Stomach smooth muscle (tissue), 2 donors: Measurements from ENCODE around the gene KCNJ6.
A peak's percentile ranks its signal among the peaks of the same experiment; 100 is the strongest.

Experiments
- H3K27ac ChIP-seq: one replicate; pipeline ENCODE4 v1.7.0; 2013; ENCODE audit warnings: mild to moderate bottlenecking, low read length, inconsistent platforms
- H3K27me3 ChIP-seq, 2 donors: one replicate each; pipeline ENCODE4 v1.7.0; 2013; ENCODE audit warnings: low read length in 2 of 2; ENCODE audit not compliant: insufficient read depth in 2 of 2, control insufficient read depth in 1 of 2
- H3K36me3 ChIP-seq, 2 donors: one replicate each; pipeline ENCODE4 v1.7.0; 2013; ENCODE audit warnings: low read length in 2 of 2; ENCODE audit not compliant: control insufficient read depth in 2 of 2, insufficient read depth in 2 of 2
- H3K4me1 ChIP-seq: one replicate; pipeline ENCODE4 v1.7.0; 2013; ENCODE audit warnings: low read length; ENCODE audit not compliant: control insufficient read depth, insufficient read depth
- H3K4me3 ChIP-seq, 2 donors: one replicate each; pipeline ENCODE4 v1.7.0; 2013; ENCODE audit warnings: low read length in 2 of 2
- H3K9ac ChIP-seq, 2 donors: one replicate each; pipeline ENCODE4 v1.7.0; 2013; ENCODE audit warnings: low read length in 2 of 2, mild to moderate bottlenecking in 1 of 2
- H3K9me3 ChIP-seq, 2 donors: one replicate each; pipeline ENCODE4 v1.7.0; 2013; ENCODE audit warnings: low read length in 2 of 2; ENCODE audit not compliant: control insufficient read depth in 2 of 2
- donor health status: healthy.
- donor health status: Pancreatic carcinoma.

Gene KCNJ6

GRCh38 chr21:37916310-37917051 lies at the start of gene KCNJ6:
TSS of gene KCNJ6 (minus strand) at chr21:37916457. CDS start at chr21:37840682, 75,775 bp downstream.
- Histone ChIP-seq H3K36me3 (no peaks in the 10 kb centered on the region), H3K27me3 (peaks cover 38 to 39% of the 10 kb centered on the region in 2 donors), H3K4me3 (peak within 1 kb of the TSS; percentile 11 to 16), H3K27ac (no peak within 1 kb of the TSS), H3K4me1 (peaks cover 9% of the 10 kb centered on the region), H3K9me3 (no peaks in the 10 kb centered on the region), H3K9ac (no peak within 1 kb of the TSS)

GRCh38 chr21:37965088-37965805 lies 49.0 kb upstream of the KCNJ6 start:
- Histone ChIP-seq H3K27me3 (peaks cover 0 to 4% of the 10 kb centered on the region in 2 donors), H3K9ac (no peak overlapping the region)

GRCh38 chr21:37958537-37958936 lies 42.3 kb upstream of the KCNJ6 start:
- no peak overlapping the region for H3K9ac ChIP-seq
- no peak overlapping the region for H3K4me3 ChIP-seq
- H3K27ac ChIP-seq: no peak overlapping the region
- H3K9me3 ChIP-seq: peaks cover 0 to 4% of the 10 kb centered on the region in 2 donors
- no peaks in the 10 kb centered on the region for H3K27me3 ChIP-seq
- no peaks in the 10 kb centered on the region for H3K36me3 ChIP-seq
- H3K4me1 ChIP-seq: no peaks in the 10 kb centered on the region

More at GRCh38 chr21:37965088-37965805, 49.0 kb upstream of the KCNJ6 start:
- no peaks in the 10 kb centered on the region for H3K36me3 ChIP-seq
- no peaks in the 10 kb centered on the region for H3K9me3 ChIP-seq
- H3K4me1 ChIP-seq: no peaks in the 10 kb centered on the region
- no peak overlapping the region for H3K4me3 ChIP-seq
- no peak overlapping the region for H3K27ac ChIP-seq

- H3K4me1 ChIP-seq: no peaks in the 10 kb centered on the region
- no peaks in the 10 kb centered on the region for H3K27me3 ChIP-seq
- H3K4me3 ChIP-seq: no peak overlapping the region
- H3K27ac ChIP-seq: no peak overlapping the region
- no peak overlapping the region for H3K9ac ChIP-seq
- no peaks in the 10 kb centered on the region for H3K36me3 ChIP-seq
- peaks cover 0 to 4% of the 10 kb centered on the region in 2 donors for H3K9me3 ChIP-seq
These were observed 40.5 kb upstream of the KCNJ6 start for GRCh38 chr21:37956772-37957171.

- Histone ChIP-seq H3K36me3 (no peaks in the 10 kb centered on the region), H3K9me3 (no peaks in the 10 kb centered on the region), H3K9ac (no peak overlapping the region), H3K27ac (no peak overlapping the region), H3K4me3 (no peak overlapping the region), H3K4me1 (no peaks in the 10 kb centered on the region), H3K27me3 (peaks cover 0 to 2% of the 10 kb centered on the region in 2 donors)
These were observed 28.8 kb upstream of the KCNJ6 start for GRCh38 chr21:37945036-37945435.

GRCh38 chr21:37944496-37944895 lies 28.2 kb upstream of the KCNJ6 start:
- Histone ChIP-seq H3K9ac (no peak overlapping the region), H3K36me3 (no peaks in the 10 kb centered on the region), H3K9me3 (no peaks in the 10 kb centered on the region), H3K27me3 (peaks cover 0 to 2% of the 10 kb centered on the region in 2 donors), H3K27ac (no peak overlapping the region), H3K4me3 (no peak overlapping the region), H3K4me1 (no peaks in the 10 kb centered on the region)

GRCh38 chr21:37940691-37941090 lies 24.4 kb upstream of the KCNJ6 start:
- Histone ChIP-seq H3K36me3 (no peaks in the 10 kb centered on the region), H3K4me3 (no peak overlapping the region), H3K9me3 (no peaks in the 10 kb centered on the region), H3K9ac (no peak overlapping the region), H3K4me1 (no peaks in the 10 kb centered on the region), H3K27ac (no peak overlapping the region), H3K27me3 (no peaks in the 10 kb centered on the region)

GRCh38 chr21:37939838-37940237 lies 23.6 kb upstream of the KCNJ6 start:
- no peaks in the 10 kb centered on the region for H3K9me3 ChIP-seq
- no peaks in the 10 kb centered on the region for H3K36me3 ChIP-seq
- H3K4me1 ChIP-seq: no peaks in the 10 kb centered on the region
- no peaks in the 10 kb centered on the region for H3K27me3 ChIP-seq
- H3K27ac ChIP-seq: no peak overlapping the region
- H3K4me3 ChIP-seq: no peak overlapping the region
- H3K9ac ChIP-seq: no peak overlapping the region

GRCh38 chr21:37939251-37939650 lies 23.0 kb upstream of the KCNJ6 start:
- Histone ChIP-seq H3K4me1 (no peaks in the 10 kb centered on the region), H3K27me3 (no peaks in the 10 kb centered on the region), H3K9me3 (no peaks in the 10 kb centered on the region), H3K4me3 (no peak overlapping the region), H3K27ac (no peak overlapping the region), H3K9ac (no peak overlapping the region), H3K36me3 (no peaks in the 10 kb centered on the region)

- H3K9me3 ChIP-seq: peaks cover 0 to 4% of the 10 kb centered on the region in 2 donors
- no peaks in the 10 kb centered on the region for H3K4me1 ChIP-seq
- no peak overlapping the region for H3K9ac ChIP-seq
- no peak overlapping the region for H3K27ac ChIP-seq
- H3K27me3 ChIP-seq: no peaks in the 10 kb centered on the region
- H3K36me3 ChIP-seq: no peaks in the 10 kb centered on the region
- H3K4me3 ChIP-seq: no peak overlapping the region
These were observed 21.4 kb upstream of the KCNJ6 start for GRCh38 chr21:37937668-37938067.
